GM11168 (cell line): ENCODE results near the gene INSRR.

Experiments used
- in situ Hi-C: fragments of 300-500 bp; cut with MboI; formaldehyde crosslinking; loops from one replicate; pipeline ENCODE4 v1.12.0; 2022; ENCODE audit warnings: low sequenced_read_pairs; ENCODE audit not compliant: unreplicated experiment

The INSRR gene

GRCh38 chr1:156858959-156859522 is at the start of gene INSRR:
Gene INSRR (minus strand): TSS chr1:156859117. CDS start chr1:156858621, 496 bp downstream.
- in situ Hi-C loops = no loop called here

DNA sequence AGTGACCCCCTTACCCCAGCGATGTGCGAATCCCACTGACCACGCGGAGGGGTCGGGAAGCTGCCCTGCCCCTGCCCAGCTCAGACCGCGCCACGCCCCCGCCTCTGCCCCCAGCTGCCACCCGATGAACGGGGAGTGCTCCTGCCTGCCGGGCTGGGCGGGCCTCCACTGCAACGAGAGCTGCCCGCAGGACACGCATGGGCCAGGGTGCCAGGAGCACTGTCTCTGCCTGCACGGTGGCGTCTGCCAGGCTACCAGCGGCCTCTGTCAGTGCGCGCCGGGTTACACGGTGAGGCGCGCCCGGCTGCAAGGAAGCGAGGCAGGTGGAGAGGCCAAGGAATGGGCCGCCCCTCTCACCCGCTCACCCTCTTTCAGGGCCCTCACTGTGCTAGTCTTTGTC is 49.6 kb upstream of the INSRR start:
- in situ Hi-C loops = no loop called here

GRCh38 chr1:156906206-156906906 is 47.4 kb upstream of the INSRR start:
- in situ Hi-C loops = no loop called here

GRCh38 chr1:156905651-156906050 is 46.7 kb upstream of the INSRR start:
- in situ Hi-C loops = no loop called here

DNA sequence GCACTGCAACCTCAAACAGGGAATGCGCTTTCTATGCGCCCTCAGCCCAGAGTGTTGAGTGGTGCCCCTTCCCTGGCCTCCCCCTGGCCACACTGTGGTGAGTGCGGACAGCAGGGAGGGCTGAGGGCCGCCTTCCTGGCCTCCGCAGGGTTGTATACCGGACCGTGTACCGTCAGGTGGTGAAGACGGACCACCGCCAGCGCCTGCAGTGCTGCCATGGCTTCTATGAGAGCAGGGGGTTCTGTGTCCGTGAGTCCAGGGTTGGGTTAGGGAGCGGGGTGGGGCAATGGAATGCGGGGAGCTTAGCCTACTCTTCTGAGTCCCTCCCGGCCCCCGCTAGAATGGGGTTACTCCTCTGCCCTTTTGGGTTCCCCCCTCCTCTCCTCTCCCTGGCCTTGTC is 46.3 kb upstream of the INSRR start:
- in situ Hi-C loops = no loop called here

DNA sequence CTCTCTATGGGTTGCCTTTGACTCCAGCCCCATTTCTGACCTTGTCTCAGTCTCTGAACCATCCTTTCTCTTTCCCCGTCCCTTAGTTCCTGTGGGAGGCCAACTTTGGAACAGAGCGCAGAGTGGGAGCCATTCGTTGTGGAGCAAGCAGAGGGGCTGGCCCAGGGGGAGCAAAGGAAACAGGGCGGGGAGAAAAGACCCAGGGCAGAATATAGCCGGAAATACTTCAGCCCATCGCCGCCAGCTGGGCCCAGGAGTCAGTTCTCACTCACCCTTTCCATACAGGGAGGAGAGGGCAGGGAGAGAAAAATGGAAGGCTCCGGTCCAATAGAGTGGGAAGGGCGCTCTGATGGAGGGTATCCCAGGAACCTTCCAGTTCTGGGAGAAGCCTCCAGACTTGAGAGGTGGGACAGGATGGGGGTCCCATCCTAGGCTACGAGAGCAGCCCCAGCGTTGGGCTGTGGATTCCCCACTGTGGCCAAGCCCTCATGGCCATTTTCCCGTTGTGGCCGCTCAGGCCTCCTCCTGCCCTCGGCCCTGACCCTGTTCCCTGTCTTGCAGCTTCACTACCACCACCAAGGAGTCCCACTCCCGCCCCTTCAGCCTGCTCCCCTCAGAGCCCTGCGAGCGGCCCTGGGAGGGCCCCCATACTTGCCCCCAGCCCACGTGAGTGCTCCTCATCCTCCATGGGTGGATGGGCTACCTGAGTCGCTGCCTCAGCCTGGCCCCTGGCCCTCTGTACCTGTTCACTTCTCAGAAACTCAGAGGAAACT is 45.5 kb upstream of the INSRR start:
- in situ Hi-C loops = no loop called here

DNA sequence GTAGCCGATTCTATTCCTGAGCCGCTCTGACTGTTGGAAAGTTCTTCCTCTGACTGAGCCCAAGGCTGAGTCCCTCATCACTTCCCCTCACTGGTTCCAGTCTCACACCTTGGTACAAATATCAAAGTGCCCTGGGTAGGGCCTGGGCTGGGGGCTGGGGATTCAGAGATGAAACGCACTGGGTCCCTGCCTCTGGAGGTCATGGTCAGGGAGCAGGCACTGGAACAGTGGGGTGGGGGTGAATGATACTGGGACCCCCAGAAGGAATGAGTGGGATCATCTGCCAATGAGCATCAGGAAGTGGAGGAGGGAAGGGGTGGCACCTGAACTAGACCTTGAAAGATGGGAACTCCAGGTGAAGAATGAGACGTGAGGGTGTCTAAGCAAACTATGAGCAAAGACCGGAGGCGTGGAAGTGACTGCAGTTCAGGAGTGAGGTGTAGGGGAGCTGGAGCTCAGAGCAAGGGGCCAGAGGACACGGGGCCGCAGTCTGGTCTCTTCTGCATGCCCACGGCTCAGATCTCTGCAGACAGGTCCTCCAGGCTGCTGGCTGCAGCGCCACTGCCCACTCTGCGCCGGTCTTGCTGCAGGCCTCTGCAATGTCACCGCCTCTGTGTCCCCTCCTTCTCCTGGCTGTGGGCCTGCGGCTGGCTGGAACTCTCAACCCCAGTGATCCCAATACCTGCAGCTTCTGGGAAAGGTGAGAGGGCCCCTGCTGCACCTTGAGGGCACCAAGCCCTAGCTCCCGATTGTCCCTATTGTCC is 44.6 kb upstream of the INSRR start:
- in situ Hi-C loops = no loop called here

DNA sequence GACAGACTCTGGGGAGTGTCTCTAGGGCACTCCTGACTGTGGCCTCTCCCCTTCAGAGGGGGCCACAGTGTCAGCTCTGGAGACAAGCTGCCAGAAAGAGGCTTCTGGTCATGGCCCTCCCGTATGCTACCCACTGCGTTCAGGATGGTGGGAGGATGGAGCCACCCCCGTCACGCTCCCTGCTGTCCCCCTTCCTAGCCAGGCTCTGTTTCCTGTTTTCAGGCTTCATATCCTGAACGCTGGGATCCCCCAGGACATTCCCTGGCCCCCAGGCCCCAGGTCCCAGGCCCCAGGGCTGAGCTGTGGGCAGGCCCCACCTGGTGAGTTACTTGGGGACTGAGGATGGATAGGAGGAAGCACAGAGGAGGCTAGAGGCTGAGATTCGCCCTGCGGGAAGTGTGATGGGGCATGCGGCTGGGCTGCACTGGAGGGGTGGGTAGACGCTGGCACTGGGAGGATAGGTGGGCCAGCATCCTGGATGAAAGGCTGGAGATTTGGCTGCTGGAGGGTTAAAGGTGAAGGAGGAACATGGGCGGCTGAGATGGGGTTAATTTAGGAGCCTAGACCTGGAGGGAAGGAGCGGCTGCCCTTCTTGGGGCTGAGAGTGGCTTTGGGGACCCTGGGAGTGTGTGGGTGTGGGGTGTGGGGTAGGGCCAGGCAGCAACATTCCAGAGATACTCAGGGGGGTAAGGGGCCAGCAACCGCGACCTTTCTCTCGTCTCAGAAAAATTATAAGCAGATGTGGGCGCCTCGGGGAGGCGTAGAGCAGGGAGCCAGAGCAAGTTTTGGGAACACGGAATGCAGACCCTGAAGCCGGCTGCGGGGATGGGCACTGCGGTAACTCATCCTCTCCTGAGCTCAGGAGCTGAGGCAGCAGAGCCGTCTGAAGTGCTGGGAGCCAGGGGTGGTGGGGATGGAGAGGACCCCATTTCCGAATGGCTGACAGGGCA is 43.3 kb upstream of the INSRR start:
- in situ Hi-C loops = no loop called here

- in situ Hi-C loops = no loop called here
Observed at GRCh38 chr1:156901590-156901900, 42.6 kb upstream of the INSRR start.

GRCh38 chr1:156900896-156901589 is 42.1 kb upstream of the INSRR start:
- in situ Hi-C loops = no loop called here

DNA sequence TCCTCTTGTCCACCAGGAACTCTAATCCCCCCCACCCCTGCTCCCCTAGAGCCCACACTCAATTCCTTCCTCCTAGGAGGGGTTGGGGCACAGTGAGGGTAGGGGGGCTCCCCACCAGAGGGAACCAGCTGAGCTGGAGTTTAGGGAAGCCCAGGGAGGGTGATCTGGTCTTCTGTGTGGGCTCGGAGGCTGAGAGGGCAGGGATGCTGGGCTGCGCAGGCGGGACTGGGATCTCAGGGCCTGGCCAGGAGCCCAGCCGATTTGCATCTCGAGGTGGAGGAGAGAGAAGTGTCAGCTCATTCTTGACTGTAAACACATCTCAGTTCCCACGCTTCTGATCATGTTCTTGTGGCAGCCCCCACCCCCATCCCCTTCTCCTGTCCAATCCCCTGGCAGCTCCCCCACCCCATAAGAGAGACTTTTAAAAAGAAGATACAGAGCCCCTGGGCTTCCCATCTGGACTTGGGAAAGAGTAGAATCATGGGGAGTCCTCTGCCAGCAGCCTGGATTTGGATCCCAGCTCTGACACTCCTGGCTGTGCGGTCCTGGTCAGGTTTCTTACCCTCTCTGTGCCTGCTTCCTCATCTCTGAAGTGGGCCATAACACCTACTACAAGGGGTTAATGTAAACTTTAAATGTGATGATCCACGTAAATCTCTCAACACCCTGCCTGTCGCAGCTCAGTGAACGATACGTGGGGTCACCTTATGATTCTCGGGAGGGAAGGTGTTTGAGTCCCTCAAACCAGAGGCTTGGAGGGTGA is 41.2 kb upstream of the INSRR start:
- in situ Hi-C loops = no loop called here

GRCh38 chr1:156898971-156899664 is 40.2 kb upstream of the INSRR start:
- in situ Hi-C loops = no loop called here

- in situ Hi-C loops = no loop called here
Observed at GRCh38 chr1:156898161-156898566, 39.2 kb upstream of the INSRR start.

DNA sequence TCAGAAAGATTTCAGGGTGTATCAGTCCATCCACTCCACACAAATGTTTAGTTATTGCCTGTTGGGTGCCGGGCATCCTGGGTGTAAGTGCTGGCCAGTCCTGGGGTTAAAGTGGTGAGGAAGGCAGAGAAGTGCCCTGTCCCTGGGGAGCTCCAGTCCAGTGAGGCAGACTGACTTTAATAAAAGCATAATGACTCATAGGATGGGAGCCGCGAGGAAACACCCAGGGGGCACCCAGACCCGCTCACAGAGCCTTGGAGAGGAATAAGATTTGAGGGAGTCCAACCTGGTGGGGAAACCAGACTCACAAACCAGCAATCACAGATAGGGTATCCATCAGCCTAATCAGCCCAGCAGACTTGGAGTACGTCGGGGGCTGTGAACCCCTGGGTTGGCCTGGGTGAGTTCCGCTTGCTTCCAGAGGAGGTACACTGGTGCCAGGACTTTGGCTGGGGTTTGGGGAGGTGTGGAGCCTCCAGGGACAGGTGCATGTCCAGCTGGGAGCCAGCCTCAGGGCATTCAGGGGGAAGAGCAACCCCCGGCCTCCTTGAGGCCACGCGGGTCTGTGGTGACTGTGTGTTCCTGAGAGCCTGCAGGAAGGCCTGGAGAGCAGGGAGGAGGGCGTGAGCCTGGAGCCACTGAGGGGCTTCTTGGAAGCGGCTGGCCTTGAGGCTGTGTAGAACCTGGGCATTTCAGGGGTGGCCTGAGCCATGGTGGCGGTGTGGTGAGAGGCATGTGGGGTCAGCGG is 38.3 kb upstream of the INSRR start:
- in situ Hi-C loops = no loop called here

DNA sequence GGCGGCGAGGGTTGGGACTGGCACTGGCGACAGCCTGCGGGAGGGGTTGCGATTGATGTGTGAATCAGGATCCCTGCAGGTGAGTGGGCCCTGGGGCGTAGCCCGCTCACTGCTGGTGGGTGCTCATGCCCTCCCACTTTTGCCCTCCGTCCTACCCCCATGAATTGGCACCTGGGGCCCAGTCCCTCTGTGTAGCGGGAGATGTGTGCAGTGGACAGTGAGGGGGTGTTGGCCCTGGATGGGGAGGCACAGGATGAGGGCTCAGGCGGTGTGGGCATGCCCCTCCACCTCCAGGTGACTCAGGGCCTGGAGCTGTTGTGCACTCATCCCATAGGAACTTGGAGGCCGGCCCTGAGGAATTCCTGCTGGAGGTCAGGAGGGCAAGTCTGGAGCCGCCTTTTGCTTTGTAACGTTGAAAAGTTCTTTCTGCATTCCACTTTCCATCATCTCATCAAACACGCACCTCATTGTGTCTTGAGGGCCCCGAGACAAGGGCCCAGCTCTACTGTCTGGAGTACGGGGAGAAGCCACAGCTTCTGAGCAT is 37.6 kb upstream of the INSRR start:
- in situ Hi-C loops = no loop called here

- in situ Hi-C loops = no loop called here
Observed at GRCh38 chr1:156895927-156896326, 37.0 kb upstream of the INSRR start.

GRCh38 chr1:156895455-156895812 is 36.5 kb upstream of the INSRR start:
- in situ Hi-C loops = no loop called here
